HepG2 (cell line): ENCODE measurements around the gene ARHGAP23.

Source experiments
- EHMT2 ChIP-seq: fragments of 200-600 bp; sonication (generic); IDR thresholded peaks from 2 replicates; pipeline ENCODE4 v1.7.0; 2017; ENCODE audit warnings: antibody characterized with exemption, low read depth, low read length, borderline replicate concordance
- FOSL1 ChIP-seq: sonication (generic); formaldehyde crosslinking; IDR thresholded peaks from 2 replicates; pipeline ENCODE4 v1.9.0; 2021; ENCODE audit warnings: missing genetic modification reagents, borderline replicate concordance
- HNRNPK ChIP-seq: fragments of 200-400 bp; formaldehyde crosslinking; IDR thresholded peaks from 2 replicates; pipeline ENCODE4 v1.6.1; 2018; ENCODE audit warnings: low read length, low read depth, moderate library complexity, mild to moderate bottlenecking; ENCODE audit not compliant: poor library complexity, severe bottlenecking
- NCOA2 ChIP-seq: sonication (generic); formaldehyde crosslinking; IDR thresholded peaks from 2 replicates; pipeline ENCODE4 v1.8.0; 2022; ENCODE audit warnings: inconsistent platforms
- POLR2A ChIP-seq, 2 experiments: IDR thresholded peaks; 2 replicates each; pipeline ENCODE4 v1.6.1; 2011; ENCODE audit warnings: low read depth in 2 of 2, low read length in 2 of 2, mild to moderate bottlenecking in 1 of 2, moderate library complexity in 1 of 2; ENCODE audit not compliant: insufficient read depth in 1 of 2
- SIN3A ChIP-seq: IDR thresholded peaks from 2 replicates; pipeline ENCODE4 v1.6.1; 2011; ENCODE audit warnings: low read depth, mild to moderate bottlenecking, control low read depth, low read length, borderline replicate concordance
- TAF1 ChIP-seq: sonication (generic); formaldehyde crosslinking; IDR thresholded peaks from 2 replicates; pipeline ENCODE4 v1.4.0; 2020; ENCODE audit warnings: missing genetic modification reagents
- TF ChIP-seq, protein P1 (sequence below): sonication (generic); formaldehyde crosslinking; IDR thresholded peaks from 2 replicates; pipeline ENCODE4 v1.5.0; 2020; ENCODE audit warnings: mild to moderate bottlenecking, missing genetic modification reagents, moderate library complexity
- TF ChIP-seq, protein P2 (sequence below): sonication (generic); formaldehyde crosslinking; IDR thresholded peaks from 2 replicates; pipeline ENCODE4 v1.5.0; 2020; ENCODE audit warnings: missing genetic modification reagents, mild to moderate bottlenecking, borderline replicate concordance

DNA sequence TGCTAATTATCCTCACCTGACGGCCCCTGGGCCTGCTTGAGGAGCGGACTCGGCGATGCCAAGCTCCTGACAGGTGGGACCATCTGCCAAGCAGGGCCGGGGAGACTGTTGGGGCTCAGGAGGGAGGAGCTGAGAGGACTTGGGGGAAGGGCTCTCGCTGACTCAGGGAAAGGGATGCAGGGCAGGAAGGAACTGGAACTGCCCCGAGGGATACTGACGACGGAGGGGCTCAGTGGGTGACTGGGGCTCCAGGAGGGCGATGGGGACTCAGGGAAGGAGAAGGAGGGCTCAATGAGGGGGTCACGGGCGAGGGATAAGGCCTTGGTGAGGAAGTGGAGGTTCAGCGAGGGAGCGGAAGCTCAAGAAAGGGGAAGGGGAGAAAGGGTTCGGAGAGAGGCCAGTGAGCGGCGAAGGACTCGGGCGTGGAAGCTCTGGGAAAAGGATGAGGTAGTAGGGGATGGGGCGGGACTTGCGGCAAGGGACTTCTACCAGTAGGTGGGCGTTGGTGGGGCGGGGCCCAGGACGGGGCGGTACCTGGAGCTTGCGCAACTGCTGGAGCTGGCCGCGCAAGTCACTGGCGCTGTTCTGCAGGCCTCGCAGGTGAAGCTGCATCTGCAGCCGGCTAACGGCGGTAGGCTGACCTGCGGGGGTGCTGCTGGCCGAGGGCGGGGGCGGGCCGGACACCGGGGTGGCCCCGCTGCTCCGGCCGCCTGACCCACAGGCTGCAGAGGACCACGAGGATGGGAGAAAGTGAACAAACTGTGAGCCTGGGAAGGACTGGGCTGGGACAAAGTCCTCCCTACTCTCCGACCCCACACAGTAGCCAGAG lies 131.0 kb downstream of the ARHGAP23 start:
- TF ChIP-seq POLR2A (IDR thresholded peaks at IDR 0.05; ENCODE audit: insufficient read depth in 1 of 2, low read depth in 2 of 2, low read length in 2 of 2) (no peak; a peak in 1 of 4 replicates), TAF1 (CRISPR knock-in tag) (peak; percentile 38; the same call in 1 of the 2 replicates), EHMT2 (no peak), SIN3A (peak; percentile 50; the same call in 1 of the 2 replicates), FOSL1 (CRISPR knock-in tag) (no peak), NCOA2 (CRISPR knock-in tag) (no peak; the same call in 1 of the 2 replicates), HNRNPK (peak; percentile 82)
- TF ChIP-seq, protein P1, sequence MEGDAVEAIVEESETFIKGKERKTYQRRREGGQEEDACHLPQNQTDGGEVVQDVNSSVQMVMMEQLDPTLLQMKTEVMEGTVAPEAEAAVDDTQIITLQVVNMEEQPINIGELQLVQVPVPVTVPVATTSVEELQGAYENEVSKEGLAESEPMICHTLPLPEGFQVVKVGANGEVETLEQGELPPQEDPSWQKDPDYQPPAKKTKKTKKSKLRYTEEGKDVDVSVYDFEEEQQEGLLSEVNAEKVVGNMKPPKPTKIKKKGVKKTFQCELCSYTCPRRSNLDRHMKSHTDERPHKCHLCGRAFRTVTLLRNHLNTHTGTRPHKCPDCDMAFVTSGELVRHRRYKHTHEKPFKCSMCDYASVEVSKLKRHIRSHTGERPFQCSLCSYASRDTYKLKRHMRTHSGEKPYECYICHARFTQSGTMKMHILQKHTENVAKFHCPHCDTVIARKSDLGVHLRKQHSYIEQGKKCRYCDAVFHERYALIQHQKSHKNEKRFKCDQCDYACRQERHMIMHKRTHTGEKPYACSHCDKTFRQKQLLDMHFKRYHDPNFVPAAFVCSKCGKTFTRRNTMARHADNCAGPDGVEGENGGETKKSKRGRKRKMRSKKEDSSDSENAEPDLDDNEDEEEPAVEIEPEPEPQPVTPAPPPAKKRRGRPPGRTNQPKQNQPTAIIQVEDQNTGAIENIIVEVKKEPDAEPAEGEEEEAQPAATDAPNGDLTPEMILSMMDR (CRISPR knock-in tag), result peak; percentile 69
- TF ChIP-seq, protein P2, sequence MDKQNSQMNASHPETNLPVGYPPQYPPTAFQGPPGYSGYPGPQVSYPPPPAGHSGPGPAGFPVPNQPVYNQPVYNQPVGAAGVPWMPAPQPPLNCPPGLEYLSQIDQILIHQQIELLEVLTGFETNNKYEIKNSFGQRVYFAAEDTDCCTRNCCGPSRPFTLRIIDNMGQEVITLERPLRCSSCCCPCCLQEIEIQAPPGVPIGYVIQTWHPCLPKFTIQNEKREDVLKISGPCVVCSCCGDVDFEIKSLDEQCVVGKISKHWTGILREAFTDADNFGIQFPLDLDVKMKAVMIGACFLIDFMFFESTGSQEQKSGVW (CRISPR knock-in tag), result no peak
